Inflammatory macrophage treated with lipopolysaccharide for 1 hour (primary cell): Measurements from ENCODE around the gene IL22RA2.
A peak's percentile ranks its signal among the peaks of the same experiment; 100 is the strongest.
"Not testable (repeated sequence)": the region's sequence is repeated elsewhere in the genome, so short reads cannot be mapped to it uniquely, and the experiment has no call there.

Experiments used
- DNase-seq, 2 donors: peaks; one replicate each; pipeline ENCODE4 v3.0.0-alpha.2; 2020 to 2022

Gene IL22RA2

GRCh38 chr6:137121401-137121997, 51.9 kb downstream of the IL22RA2 start:
- no peak for DNase-seq

DNA sequence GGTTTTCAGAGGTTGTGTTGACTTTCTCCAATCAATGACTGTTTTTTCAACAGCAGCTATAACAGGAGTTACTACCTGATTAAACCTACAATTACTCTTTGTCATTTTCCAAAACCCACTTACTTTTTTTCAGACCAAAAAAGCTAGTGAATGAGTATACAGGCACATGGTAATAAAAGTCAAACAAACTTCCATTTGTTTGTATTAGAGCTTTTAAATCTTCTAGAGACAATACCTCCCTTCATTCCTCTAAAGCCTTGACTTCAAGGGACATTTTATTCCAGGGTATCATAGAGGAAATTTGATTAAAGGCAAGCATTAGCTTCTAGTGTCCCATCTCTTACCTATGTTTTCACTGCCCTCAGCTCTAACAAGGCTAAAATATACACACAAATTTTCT, 52.7 kb downstream of the IL22RA2 start:
- DNase-seq: no peak

DNA sequence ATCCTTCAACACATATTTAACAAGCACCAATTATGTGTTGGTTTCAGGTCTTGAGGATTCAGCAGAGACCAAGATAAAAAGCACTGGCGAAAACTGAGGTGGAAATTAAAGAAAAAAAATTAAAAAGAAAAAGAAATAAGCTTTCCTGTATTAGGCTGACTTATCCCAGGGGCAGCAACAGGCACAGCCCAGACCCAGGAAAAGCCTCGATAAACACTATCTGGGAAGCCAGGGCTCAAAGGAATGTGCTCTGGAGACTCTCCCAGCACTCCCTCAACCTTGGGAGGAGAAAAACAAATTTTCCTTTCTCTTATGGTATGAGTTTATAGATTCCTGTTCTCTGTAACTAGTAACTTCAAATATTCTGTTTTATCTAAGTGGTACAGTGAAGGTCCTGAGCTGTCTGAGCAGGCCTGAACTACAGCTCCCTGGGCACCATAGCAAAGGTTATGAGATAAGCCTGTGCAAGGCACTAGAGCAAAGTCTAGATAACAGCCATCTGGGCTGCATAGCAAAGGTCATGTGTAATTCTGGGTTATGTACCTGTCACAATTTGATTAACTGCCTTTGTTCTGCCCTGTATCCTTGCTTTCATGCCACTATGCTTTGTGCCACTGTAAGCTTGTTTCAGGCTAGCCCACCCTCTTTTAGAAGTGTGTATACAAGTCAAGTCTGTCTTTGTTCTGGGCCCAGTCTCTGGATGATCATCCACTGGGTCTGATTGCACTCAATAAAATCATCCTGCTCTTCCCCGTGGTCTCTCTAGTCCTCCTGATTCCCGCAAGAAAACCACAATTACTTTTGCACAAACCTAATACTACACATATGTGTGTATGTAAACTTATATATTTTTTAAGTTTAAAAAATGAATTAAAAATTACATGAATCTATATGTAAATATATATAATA, 54.0 kb downstream of the IL22RA2 start:
- DNase-seq: no peak

- DNase-seq: no peak
Observed at GRCh38 chr6:137117581-137117980, 55.9 kb downstream of the IL22RA2 start.

DNA sequence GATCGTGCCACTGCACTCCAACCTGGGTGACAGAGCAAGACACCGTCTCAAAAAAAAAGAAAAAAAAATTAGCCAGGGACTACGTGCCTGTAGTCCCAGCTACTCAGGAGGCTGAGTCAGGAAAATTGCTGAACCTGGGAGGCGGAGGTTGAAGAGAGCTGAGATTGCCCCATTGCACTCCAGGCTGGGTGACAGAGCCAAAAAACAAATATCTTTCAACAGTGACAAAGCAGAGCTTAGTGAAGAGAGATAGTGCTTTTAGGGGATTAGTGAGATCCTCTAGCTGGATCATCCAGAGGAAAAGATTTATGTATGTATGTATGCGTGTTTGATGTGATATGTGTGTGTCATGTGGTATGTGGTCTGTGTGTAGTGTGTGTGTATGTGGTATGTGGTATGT, 56.6 kb downstream of the IL22RA2 start:
- no peak for DNase-seq

- no peak for DNase-seq
Observed at GRCh38 chr6:137115658-137116057, 57.8 kb downstream of the IL22RA2 start.

DNA sequence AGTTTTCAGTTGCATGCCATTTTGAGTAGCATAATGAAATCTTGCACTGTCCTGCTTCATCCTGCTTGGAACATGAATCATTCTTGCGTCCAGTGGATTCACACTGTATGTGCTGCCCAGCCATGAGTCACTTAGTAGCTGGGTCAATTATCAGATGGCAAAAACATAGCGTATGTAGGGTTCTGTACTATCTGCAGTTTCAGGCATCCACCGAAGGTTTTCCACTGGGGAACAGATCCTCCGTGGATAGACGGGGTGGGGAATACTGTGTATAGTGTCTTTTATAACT, 61.4 kb downstream of the IL22RA2 start:
- no peak for DNase-seq

- no peak for DNase-seq
Observed at GRCh38 chr6:137111296-137112066, 62.0 kb downstream of the IL22RA2 start.

DNA sequence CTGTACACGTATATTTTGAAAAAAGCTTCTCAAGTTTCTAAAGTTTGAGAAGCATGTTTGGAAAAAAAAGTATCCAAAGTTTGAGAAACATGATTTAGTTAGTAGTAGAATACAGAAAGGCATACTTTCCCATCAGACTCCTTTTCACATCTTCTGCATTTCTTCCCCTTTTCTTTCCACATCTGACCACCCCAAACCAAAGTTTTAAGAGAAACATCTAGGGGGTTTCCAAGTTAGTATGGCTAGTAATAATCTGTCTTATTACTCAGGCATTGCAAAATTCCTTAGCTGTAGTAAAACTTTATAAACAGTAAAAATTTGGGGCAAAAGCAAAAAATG, 65.7 kb downstream of the IL22RA2 start:
- DNase-seq: peak in 1 of 2 donors; percentile 19

GRCh38 chr6:137107047-137107766, 66.2 kb downstream of the IL22RA2 start:
- not testable (repeated sequence) for DNase-seq

DNA sequence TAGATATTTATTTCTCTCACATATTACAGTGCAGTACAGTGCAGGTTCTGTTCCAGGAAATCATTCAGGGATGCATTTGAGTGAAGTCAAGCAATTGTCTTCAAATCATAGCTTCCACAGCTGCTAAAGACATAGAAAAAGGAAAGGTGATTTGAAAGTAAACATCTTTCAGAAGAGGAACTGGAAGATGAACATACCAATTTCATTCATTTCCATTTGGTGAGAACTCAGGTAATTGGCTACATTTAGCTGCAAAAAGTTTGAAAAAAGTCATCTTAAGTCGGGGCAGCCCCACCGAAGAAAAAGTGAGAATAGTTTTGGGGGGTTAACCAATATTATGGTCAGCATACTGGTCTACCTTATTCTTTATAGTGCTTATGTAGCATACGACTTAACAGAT, 67.3 kb downstream of the IL22RA2 start:
- no peak for DNase-seq

GRCh38 chr6:137105375-137105774, 68.1 kb downstream of the IL22RA2 start:
- no peak for DNase-seq

- DNase-seq: no peak
Observed at GRCh38 chr6:137104926-137105325, 68.5 kb downstream of the IL22RA2 start.

- DNase-seq: peak in 1 of 2 donors; percentile 26
Observed at GRCh38 chr6:137102851-137103492, 70.5 kb downstream of the IL22RA2 start.

DNA sequence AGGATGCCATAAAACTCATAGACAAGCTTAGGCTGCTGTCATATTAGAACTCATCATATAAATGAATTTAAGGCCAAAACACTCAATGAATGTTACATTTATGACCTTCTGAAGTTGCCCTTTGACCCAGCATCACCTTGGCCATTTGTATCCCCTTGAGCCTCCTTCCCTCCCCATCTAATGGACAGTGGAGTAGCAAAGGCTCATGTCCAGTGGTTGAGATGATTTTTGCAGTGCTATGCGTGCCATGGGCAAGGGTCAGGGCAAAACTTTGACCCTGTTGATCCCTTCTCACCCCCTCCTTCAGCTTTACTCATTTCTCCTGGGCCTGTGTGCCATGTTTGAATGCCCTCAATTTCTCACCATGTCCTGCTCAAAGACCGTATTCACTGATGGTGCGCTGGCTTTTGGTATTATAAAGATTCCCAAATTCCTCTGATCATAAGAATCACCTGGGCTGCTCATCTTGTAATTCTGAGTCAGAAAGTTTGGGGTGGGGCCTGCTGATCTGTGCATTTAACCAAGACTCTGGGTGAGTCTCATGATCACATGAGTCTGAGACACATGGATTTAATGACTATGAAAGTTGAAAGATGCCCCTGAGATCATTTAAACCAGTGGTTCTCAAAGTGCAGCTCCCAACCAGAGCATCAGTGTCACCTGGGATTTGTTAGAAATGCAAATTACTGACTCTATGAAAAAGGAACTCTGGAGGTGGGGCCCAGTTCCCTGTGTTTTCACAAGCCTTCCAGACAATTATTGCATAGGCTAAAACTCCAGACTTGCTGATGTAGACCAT, 71.2 kb downstream of the IL22RA2 start:
- peak in 1 of 2 donors; percentile 24 for DNase-seq

- DNase-seq: peak in 1 of 2 donors; percentile 24
Observed at GRCh38 chr6:137099689-137100403, 73.6 kb downstream of the IL22RA2 start.

- DNase-seq: no peak
Observed at GRCh38 chr6:137097526-137097925, 75.9 kb downstream of the IL22RA2 start.

GRCh38 chr6:137097057-137097456, 76.4 kb downstream of the IL22RA2 start:
- DNase-seq: peak; percentile 27 to 69

DNA sequence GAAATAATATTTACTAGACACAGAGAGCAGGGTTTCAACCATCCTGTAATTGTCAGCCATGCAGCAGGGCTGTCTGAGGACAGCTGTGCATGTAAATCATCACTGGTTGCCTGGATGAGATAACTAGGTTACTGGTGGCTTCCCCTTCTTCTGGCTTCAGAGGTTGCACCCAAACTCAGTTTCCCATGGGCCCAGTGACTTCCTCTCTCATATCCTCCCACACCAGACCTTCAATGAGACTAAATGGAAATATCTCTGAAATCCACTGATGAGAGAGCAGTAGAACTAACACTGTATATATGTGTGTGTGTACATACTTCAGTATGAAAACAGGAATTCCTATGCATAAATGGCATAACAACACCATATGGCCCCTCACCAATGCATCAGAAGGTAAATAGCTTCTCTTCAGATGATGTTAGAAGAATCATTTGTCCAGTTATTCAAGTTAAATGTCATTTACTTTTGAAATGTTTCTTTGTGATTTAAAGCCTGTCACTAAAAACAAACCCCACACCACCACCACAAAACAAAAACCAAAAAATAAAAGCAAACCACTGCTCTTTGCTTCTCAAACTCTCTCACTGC, 77.7 kb downstream of the IL22RA2 start:
- DNase-seq: peak; percentile 72 to 94

DNA sequence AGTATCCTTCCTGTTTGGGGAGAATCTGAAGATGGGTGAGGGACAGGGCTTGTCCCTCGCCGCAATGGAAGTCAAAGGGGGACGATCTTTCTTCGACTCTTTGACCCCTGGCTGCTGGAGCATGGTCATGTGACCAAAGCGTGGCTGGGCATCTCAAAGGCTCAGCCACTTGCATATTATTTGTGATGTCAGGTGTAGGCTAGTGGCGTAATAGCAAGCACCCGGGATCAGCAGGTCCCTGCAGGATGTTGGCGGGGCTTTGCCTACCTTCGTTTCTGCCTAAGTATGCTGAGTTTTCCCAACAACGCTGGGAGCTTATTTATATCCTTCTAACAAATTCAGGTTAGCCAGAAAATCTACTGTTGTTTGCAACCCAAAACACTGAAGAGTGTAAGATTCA, 78.4 kb downstream of the IL22RA2 start:
- no peak for DNase-seq
